ENCODE data around the gene ATRNL1. TPM values are rescaled to one million over a fixed set of nuclear protein-coding genes. Genes with fewer than 3 reads are reported as not detected.

The ATRNL1 gene
- total RNA-seq, 4 donors from 2014 or later = 0.93 to 19.0 (median 8.7) TPM

- Histone ChIP-seq H3K4me3 (no peak overlapping the region), H3K4me1 (no peaks in the 10 kb centered on the region), H3K27ac (no peak overlapping the region), H3K36me3 (no peaks in the 10 kb centered on the region), H3K9me3 (peaks cover 0 to 24% (median 0%) of the 10 kb centered on the region in 3 donors), H3K27me3 (no peaks in the 10 kb centered on the region)
- no peak for ATAC-seq
- TF ChIP-seq EP300 (IDR thresholded peaks at IDR 0.05) (no peak), POLR2AphosphoS5 (IDR thresholded peaks at IDR 0.05) (no peak), POLR2A (IDR thresholded peaks at IDR 0.05) (no peak), CTCF (IDR thresholded peaks at IDR 0.05) (no peak)
- WGBS, 2 donors (ENCODE audit: low coverage in 1 of 2) = 90 to 93% methylated on average over 2 of the region's 2 CpGs
Observed at GRCh38 chr10:115593060-115593459, 499.9 kb downstream of the ATRNL1 start.

GRCh38 chr10:115604627-115605026, 511.5 kb downstream of the ATRNL1 start:
- no peaks in the 10 kb centered on the region for H3K36me3 ChIP-seq
- H3K4me3 ChIP-seq = no peak overlapping the region
- no peak for TF ChIP-seq EP300 (IDR thresholded peaks at IDR 0.05)
- no peak for TF ChIP-seq CTCF (IDR thresholded peaks at IDR 0.05)
- TF ChIP-seq POLR2A (IDR thresholded peaks at IDR 0.05) = no peak
- TF ChIP-seq POLR2AphosphoS5 (IDR thresholded peaks at IDR 0.05) = no peak
- ATAC-seq = no peak
- 78 to 86% methylated on average over 2 of the region's 2 CpGs for WGBS, 2 donors (ENCODE audit: low coverage in 1 of 2)
- no peaks in the 10 kb centered on the region for H3K27me3 ChIP-seq
- no peak overlapping the region for H3K27ac ChIP-seq
- H3K4me1 ChIP-seq = no peaks in the 10 kb centered on the region
- H3K9me3 ChIP-seq = no peaks in the 10 kb centered on the region

GRCh38 chr10:115606086-115606485, 512.9 kb downstream of the ATRNL1 start:
- H3K4me3 ChIP-seq = no peak overlapping the region
- no peak for TF ChIP-seq POLR2A (IDR thresholded peaks at IDR 0.05)
- no peak for TF ChIP-seq EP300 (IDR thresholded peaks at IDR 0.05)
- TF ChIP-seq POLR2AphosphoS5 (IDR thresholded peaks at IDR 0.05) = no peak
- 33 to 56% methylated on average over 1 of the region's 1 CpG for WGBS, 2 donors (ENCODE audit: low coverage in 1 of 2)
- no peak for ATAC-seq
- no peak overlapping the region for H3K27ac ChIP-seq
- H3K36me3 ChIP-seq = no peaks in the 10 kb centered on the region
- H3K4me1 ChIP-seq = no peaks in the 10 kb centered on the region
- H3K9me3 ChIP-seq = no peaks in the 10 kb centered on the region
- no peaks in the 10 kb centered on the region for H3K27me3 ChIP-seq

- Histone ChIP-seq H3K4me3 (no peak overlapping the region), H3K36me3 (no peaks in the 10 kb centered on the region), H3K27ac (no peak overlapping the region), H3K9me3 (no peaks in the 10 kb centered on the region), H3K27me3 (no peaks in the 10 kb centered on the region), H3K4me1 (no peaks in the 10 kb centered on the region)
- 65 to 76% methylated on average over 4 of the region's 4 CpGs for WGBS, 2 donors (ENCODE audit: low coverage in 1 of 2)
- ATAC-seq = no peak
- no peak for TF ChIP-seq EP300 (IDR thresholded peaks at IDR 0.05)
- TF ChIP-seq POLR2AphosphoS5 (IDR thresholded peaks at IDR 0.05) = no peak
- no peak for TF ChIP-seq POLR2A (IDR thresholded peaks at IDR 0.05)
- TF ChIP-seq CTCF (IDR thresholded peaks at IDR 0.05) = no peak
Observed at GRCh38 chr10:115606741-115607140, 513.6 kb downstream of the ATRNL1 start.

- ATAC-seq = no peak
- H3K27ac ChIP-seq = no peak overlapping the region
- H3K36me3 ChIP-seq = no peaks in the 10 kb centered on the region
- H3K9me3 ChIP-seq = peaks cover 0 to 5% (median 0%) of the 10 kb centered on the region in 3 donors
- no peaks in the 10 kb centered on the region for H3K4me1 ChIP-seq
- no peaks in the 10 kb centered on the region for H3K27me3 ChIP-seq
- no peak overlapping the region for H3K4me3 ChIP-seq
- TF ChIP-seq POLR2AphosphoS5 (IDR thresholded peaks at IDR 0.05) = no peak
- TF ChIP-seq EP300 (IDR thresholded peaks at IDR 0.05) = no peak
- TF ChIP-seq POLR2A (IDR thresholded peaks at IDR 0.05) = no peak
- 72% methylated on average over 4 of the region's 4 CpGs for WGBS, 2 donors (ENCODE audit: low coverage in 1 of 2)
Observed at GRCh38 chr10:115624448-115624847, 531.3 kb downstream of the ATRNL1 start.

- TF ChIP-seq CTCF (IDR thresholded peaks at IDR 0.05) = no peak
- no peak for TF ChIP-seq EP300 (IDR thresholded peaks at IDR 0.05)
- TF ChIP-seq POLR2AphosphoS5 (IDR thresholded peaks at IDR 0.05) = no peak
- TF ChIP-seq POLR2A (IDR thresholded peaks at IDR 0.05) = no peak
- ATAC-seq = no peak
- Histone ChIP-seq H3K9me3 (no peaks in the 10 kb centered on the region), H3K36me3 (no peaks in the 10 kb centered on the region), H3K4me1 (no peaks in the 10 kb centered on the region), H3K27ac (no peak overlapping the region), H3K27me3 (no peaks in the 10 kb centered on the region), H3K4me3 (no peak overlapping the region)
- WGBS, 2 donors (ENCODE audit: low coverage in 1 of 2) = 47 to 90% methylated on average over 2 of the region's 2 CpGs
Observed at GRCh38 chr10:115628616-115629015, 535.5 kb downstream of the ATRNL1 start.
